Measurements from ENCODE around the gene EVC2.
"Not testable (repeated sequence)": the region's sequence is repeated elsewhere in the genome, so short reads cannot be mapped to it uniquely, and the experiment has no call there.

The EVC2 gene

GRCh38 chr4:5738061-5738460, 29.7 kb upstream of the EVC2 start:
- no peak for DNase-seq

- no peak for DNase-seq
Measured at GRCh38 chr4:5735463-5735862, 27.1 kb upstream of the EVC2 start.

DNA sequence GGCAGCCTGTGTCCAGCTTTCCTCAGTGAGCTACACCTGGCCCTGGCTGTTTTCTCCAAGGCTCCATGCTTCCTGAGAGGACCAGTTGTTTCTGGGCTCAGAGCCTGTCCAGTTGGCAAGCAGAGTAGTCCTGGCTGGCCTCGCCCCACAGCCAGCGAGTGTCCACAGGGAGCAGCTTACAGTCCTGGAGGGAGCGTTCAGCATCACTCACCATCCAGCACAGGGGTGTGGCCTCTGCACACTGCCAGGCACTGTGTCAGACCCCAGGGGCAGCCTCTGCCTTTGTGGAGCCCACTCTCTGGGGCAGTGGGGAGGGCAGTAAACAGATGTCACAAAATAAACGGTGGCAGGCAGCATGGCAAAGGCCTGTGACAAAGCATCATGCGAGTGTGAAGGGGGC, 26.5 kb upstream of the EVC2 start:
- DNase-seq = no peak

GRCh38 chr4:5732158-5732557, 23.8 kb upstream of the EVC2 start:
- DNase-seq = no peak

DNA sequence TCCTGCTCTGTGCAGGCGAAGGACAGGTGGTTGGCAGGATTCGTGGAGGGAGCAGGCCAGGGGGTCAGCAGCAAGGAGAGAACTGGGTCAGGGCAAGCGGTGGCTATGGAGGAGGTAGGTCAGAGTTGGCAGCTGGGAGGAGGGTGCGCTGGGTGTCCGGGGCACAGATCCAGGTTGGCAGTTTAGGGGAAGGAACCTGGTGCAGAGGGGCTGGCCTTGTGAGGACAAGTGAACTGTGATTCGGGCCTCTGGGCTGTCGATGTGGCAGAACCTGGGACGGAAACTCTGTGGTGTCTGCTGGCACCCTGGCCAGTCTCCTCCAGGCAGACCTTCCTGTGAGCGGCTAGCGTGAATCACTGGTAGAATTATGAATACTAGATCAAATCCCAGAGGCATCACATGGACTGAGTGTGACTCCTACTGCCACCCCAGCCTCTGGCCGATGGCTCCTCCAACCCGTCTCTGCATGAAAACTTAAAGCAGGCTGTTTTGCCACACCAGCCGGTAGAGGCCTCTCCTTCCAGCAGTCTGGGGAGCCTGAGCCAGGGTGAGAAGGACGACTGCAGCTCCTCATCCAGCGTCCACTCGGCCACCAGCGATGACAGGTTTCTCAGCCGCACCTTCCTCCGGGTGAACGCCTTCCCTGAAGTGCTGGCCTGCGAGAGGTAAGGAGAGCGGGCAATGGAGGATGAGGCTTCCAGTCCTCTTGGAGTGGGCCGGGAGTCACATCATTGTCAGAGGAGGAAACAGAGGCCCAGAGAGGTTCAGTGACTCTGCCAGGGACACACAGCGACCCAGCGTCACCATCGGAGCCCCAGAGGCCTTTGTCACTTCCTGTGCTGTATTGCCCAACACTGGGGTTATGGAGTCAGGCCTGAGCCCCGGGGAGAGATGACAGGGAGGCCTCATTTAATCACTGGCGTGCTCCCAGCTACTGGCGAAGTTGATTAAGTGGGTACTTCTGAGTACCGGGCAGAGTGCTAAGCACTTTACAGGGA, 22.9 kb upstream of the EVC2 start:
- DNase-seq = no peak

GRCh38 chr4:5730436-5730835, 22.1 kb upstream of the EVC2 start:
- DNase-seq = no peak

DNA sequence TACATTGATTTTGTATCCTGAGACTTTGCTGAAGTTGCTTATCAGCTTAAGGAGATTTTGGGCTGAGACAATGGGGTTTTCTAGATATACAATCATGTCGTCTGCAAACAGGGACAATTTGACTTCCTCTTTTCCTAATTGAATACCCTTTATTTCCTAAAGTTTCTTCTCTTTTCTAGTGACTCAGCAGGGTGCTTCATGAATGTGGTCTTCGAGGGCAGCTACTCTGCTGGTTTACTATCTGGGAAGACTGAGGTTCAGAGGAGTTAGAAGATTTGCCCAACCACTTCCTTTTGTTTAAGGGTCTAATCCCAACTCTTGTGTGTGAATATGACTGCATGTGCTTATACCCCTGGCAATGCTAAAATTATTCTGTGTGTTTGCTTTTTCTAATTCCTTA, 20.1 kb upstream of the EVC2 start:
- DNase-seq = not testable (repeated sequence)

DNA sequence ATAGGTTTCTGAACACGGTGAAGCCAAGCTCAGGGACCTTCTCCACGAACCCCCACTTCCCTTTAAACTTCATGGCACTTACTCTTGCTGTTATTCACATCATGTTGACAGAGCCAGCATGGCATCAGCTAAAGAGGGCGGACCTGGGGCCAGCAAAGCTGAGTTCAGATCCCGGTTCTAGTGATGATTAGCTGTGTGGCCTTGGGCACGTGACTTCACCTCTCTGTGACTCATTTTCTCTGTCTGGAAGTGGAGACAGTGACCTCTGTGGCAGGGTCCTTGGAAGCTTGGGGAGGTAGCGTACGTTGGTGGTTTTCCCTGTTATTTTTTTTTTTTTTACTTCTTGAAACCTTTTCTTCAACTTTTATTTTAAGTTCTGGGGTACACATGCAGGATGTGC, 16.0 kb upstream of the EVC2 start:
- DNase-seq = no peak

DNA sequence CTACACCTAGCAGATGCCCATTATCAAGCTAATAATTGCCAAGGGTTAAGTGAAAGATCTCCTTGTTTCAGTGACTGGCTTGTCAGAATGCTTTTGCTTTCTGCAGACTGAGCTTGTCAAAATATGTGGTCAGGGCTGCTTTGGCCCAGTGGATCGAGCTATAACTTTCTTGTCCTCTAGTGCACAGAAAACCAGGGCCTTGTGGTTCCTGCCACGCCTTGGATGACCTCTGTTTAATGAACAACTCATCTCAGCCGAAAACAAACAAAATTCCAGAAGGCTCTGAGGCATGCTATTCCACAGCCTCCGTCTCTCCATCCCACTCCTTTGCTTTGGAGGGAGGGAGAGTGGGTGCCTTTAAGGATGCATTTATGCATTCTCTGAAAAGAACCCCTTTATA, 14.0 kb upstream of the EVC2 start:
- no peak for DNase-seq

DNA sequence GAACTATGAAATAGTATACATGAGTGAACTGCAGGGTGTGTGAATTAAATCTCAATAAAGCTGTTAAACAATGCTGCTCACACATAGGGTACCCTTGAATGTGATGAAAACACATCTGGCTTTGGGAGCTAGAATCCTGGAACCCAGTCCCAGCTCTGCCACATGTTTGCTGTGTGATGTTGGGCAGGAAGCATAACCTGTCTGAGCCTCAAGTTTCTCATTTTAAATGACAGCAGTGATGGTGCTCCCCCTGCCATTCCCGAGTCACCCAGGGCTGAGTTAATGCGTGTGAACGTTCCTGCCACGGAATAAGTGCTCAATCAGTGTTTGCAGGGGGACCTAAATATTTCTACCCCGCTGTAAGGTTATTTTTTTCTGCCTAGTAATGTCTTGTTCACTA, 13.6 kb upstream of the EVC2 start:
- no peak for DNase-seq

- no peak for DNase-seq
Measured at GRCh38 chr4:5720980-5721379, 12.6 kb upstream of the EVC2 start.

GRCh38 chr4:5720157-5720850, 11.9 kb upstream of the EVC2 start:
- no peak for DNase-seq

- DNase-seq = no peak
Measured at GRCh38 chr4:5719350-5720055, 11.1 kb upstream of the EVC2 start.

DNA sequence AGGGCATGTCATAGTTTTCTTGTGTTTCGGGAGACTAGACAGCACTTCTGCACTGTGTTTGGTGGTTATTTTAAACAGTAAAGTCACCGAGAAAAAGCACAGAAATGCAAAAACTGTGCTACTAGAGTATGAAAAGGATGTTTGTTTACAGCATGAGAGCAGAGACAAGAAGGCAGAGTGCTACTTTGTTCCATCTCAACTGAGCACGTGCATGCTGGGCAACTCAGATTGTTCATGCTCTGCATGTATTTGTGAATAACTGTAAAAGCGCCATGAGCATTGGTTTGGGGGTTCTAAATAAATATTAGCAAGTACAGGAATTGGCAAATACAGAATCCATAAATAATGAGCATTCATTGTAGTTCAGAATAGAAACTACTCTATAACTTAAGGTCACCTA, 10.1 kb upstream of the EVC2 start:
- no peak for DNase-seq

DNA sequence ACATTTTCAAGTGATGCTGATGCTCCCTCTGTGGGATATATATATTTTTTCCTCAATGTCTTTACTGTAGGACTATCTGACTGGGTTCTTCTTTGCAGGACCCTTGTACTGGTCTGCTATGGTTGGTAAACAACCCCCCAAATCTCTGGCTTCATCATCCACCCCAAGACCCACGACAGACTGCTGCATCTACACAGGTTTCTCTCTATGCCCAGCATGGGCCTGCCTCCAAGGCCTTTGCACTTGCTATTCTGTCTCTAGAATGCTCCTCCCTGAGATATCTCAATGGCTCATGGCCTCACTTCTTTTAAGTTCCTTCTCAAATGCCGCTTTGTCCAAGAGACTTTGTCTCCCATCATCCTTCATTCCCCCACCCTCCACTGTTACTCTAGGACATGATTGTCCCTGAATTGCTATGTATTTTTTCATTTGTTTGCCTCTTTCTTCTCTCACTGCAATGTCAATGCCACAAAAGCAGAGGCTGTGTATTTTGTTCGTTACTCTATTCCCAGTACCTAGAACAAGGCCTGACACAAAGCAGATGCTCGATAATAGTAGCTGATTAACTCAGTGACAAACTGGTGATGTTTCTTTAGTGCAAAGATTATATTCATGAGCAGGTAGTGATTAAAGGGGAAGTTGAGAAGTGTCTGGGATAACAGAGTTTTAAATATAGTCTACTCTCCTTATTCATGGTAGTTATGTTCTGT, 9.2 kb upstream of the EVC2 start:
- DNase-seq = no peak

GRCh38 chr4:5716391-5716790, 8.0 kb upstream of the EVC2 start:
- DNase-seq = no peak

GRCh38 chr4:5715357-5715756, 7.0 kb upstream of the EVC2 start:
- no peak for DNase-seq

DNA sequence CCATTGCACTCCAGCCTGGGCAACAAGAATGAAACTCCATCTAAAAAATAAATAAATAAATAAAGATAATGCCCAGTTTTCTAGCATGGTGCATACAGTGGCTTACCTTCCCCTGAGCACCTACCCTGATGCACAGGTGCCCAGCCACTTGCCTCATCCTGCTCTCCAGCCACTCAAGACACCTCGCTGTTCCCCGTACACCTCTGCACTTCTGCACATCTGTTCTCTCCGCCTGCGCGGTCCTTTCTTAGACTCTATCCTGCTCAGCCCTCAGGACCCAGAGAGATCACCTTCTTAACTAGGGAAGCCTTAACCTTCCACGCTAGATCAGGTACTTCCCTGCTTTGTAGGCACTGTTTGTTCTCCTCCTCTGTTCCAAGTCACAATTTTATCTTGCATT, 5.5 kb upstream of the EVC2 start:
- DNase-seq = no peak

- DNase-seq = no peak
Measured at GRCh38 chr4:5712931-5713330, 4.6 kb upstream of the EVC2 start.

- DNase-seq = peak; percentile 49
Measured at GRCh38 chr4:5712517-5712916, 4.2 kb upstream of the EVC2 start.

- peak; percentile 17 for DNase-seq
Measured at GRCh38 chr4:5711479-5712184, 3.3 kb upstream of the EVC2 start.

GRCh38 chr4:5710961-5711478, 2.7 kb upstream of the EVC2 start, which contains the start of gene EVC:
Gene EVC (plus strand): TSS chr4:5711201. CDS start chr4:5711381, 180 bp downstream.
- DNase-seq = peak; percentile 49

Measured in activated naive CD4-positive, alpha-beta T cell treated with Interleukin-2 at 50 U/mL for 16 hours (primary cell).